Endothelial cell of umbilical vein (primary cell): ENCODE results near the gene RNF157. TPM values are rescaled to one million over a fixed set of nuclear protein-coding genes. Genes with fewer than 3 reads are reported as not detected.

Experiments used
- BruUV-seq: library from RNA; stranded (reverse); fragments of 400-500 nt; replicated peaks from 2 replicates; lab custom pipeline; 2021; lab: Mats Ljungman, UMichigan
- CTCF ChIA-PET: fragments of 300-600, 350-600 bp; sonication (Branson Sonifier 250); formaldehyde crosslinking; loops from one replicate; lab custom pipeline; 2021; ENCODE audit warnings: antibody characterized with exemption, inconsistent platforms; lab: Charles Lee
- POLR2A ChIA-PET: fragments of 300-600, 350-600 bp; sonication (Branson Sonifier 250); formaldehyde crosslinking; loops from one replicate; lab custom pipeline; 2021; ENCODE audit warnings: antibody characterized with exemption, inconsistent platforms; lab: Charles Lee
- DNase-seq: peaks from one replicate; pipeline ENCODE4 v3.0.0-alpha.2; 2011; ENCODE audit warnings: low read depth, low spot score
- FAIRE-seq: peaks from 2 replicates; lab custom pipeline; 2011; peaks lifted over from hg19 to GRCh38; lab: Jason Lieb, UNC
- H2AFZ ChIP-seq: 2 replicates; pipeline ENCODE4 v1.6.0; 2012; ENCODE audit warnings: low read depth, low read length, control low read depth, inconsistent platforms
- H3K27ac ChIP-seq: 2 replicates; pipeline ENCODE4 v1.5.1; 2011; ENCODE audit warnings: low read depth, mild to moderate bottlenecking, control low read depth, low read length, moderate library complexity; ENCODE audit not compliant: insufficient read depth
- H3K27me3 ChIP-seq, 2 experiments: 2 replicates each; pipeline versions ENCODE4 v1.6.0 to v1.6.1; 2011; ENCODE audit warnings: low read length in 2 of 2, mixed read lengths in 1 of 2; ENCODE audit not compliant: control insufficient read depth in 2 of 2, insufficient read depth in 2 of 2
- H3K36me3 ChIP-seq, 2 experiments: 2 replicates in 1 of 2; 3 replicates in 1 of 2; pipeline ENCODE4 v1.5.1; 2011; ENCODE audit warnings: low read length in 2 of 2, mild to moderate bottlenecking in 1 of 2, moderate library complexity in 1 of 2; ENCODE audit not compliant: control insufficient read depth in 2 of 2, insufficient read depth in 2 of 2; ENCODE audit errors: extremely low read depth in 1 of 2
- H3K4me1 ChIP-seq: 3 replicates; pipeline ENCODE4 v1.5.1; 2011; ENCODE audit warnings: mild to moderate bottlenecking, low read length; ENCODE audit not compliant: control insufficient read depth, insufficient read depth; ENCODE audit errors: extremely low read depth
- H3K4me2 ChIP-seq: 2 replicates; pipeline ENCODE4 v1.6.1; 2011; ENCODE audit warnings: low read length, control low read depth, mixed read lengths; ENCODE audit not compliant: insufficient read depth
- H3K4me3 ChIP-seq, 3 experiments: fragments of 200-600 bp in 1 of 3; sonication (generic), shearing (Covaris generic) in 1 of 3; replicated peaks in 1 of 3; 2 replicates each; pipeline ENCODE4 v1.5.1; 2011 to 2016; ENCODE audit warnings: control low read depth in 3 of 3, low read length in 3 of 3, mild to moderate bottlenecking in 2 of 3, inconsistent platforms in 1 of 3, low read depth in 1 of 3, moderate library complexity in 1 of 3; ENCODE audit not compliant: insufficient read depth in 1 of 3
- H3K79me2 ChIP-seq: 2 replicates; pipeline ENCODE4 v1.6.0; 2012; ENCODE audit warnings: low read length, inconsistent platforms; ENCODE audit not compliant: control insufficient read depth, insufficient read depth
- H3K9ac ChIP-seq: replicated peaks from 2 replicates; pipeline ENCODE3; 2011; ENCODE audit warnings: low read length, control low read depth; ENCODE audit not compliant: insufficient read depth; ENCODE audit errors: extremely low read depth
- H3K9me1 ChIP-seq: replicated peaks from 3 replicates; pipeline ENCODE4 v1.6.0; 2011; ENCODE audit warnings: mild to moderate bottlenecking, low read length; ENCODE audit not compliant: control insufficient read depth, insufficient read depth; ENCODE audit errors: extremely low read depth
- H3K9me3 ChIP-seq: replicated peaks from 2 replicates; pipeline ENCODE4 v1.5.1; 2012; ENCODE audit warnings: low read length, inconsistent platforms; ENCODE audit not compliant: control insufficient read depth, insufficient read depth
- H4K20me1 ChIP-seq: replicated peaks from 2 replicates; pipeline ENCODE3; 2011; ENCODE audit warnings: mild to moderate bottlenecking, low read length; ENCODE audit not compliant: control insufficient read depth, insufficient read depth; ENCODE audit errors: extremely low read depth
- EZH2 ChIP-seq: IDR thresholded peaks from 2 replicates; pipeline ENCODE4 v1.6.1; 2012; ENCODE audit warnings: borderline replicate concordance, low read depth, mild to moderate bottlenecking, moderate library complexity, low read length, inconsistent platforms; ENCODE audit not compliant: severe bottlenecking
- MYC ChIP-seq: IDR thresholded peaks from one replicate; pipeline ENCODE4 v1.6.1; 2011; ENCODE audit warnings: mild to moderate bottlenecking, low read depth, low read length
- POLR2AphosphoS5 ChIP-seq: IDR thresholded peaks from 2 replicates; pipeline ENCODE4 v1.6.1; 2012; ENCODE audit warnings: low read depth, mild to moderate bottlenecking, control low read depth, low read length, moderate library complexity; ENCODE audit not compliant: insufficient read depth
- dilution Hi-C: fragments of 300-500 bp; cut with MboI; formaldehyde crosslinking; loops from one replicate; pipeline ENCODE4 v1.15.0; 2019; ENCODE audit warnings: low sequenced_read_pairs; ENCODE audit not compliant: extremely low pct_ligation_motif_present
- intact Hi-C: fragments of 100-400 bp; cut with micrococcal nuclease; formaldehyde crosslinking; loops from one replicate; pipeline ENCODE4 v1.10.0; 2022
- polyA plus RNA-seq, 4 experiments: library from polyadenylated mRNA; depleted of rRNA in 3 of 4; stranded (reverse) in 3 of 4; unstranded in 1 of 4; fragments of >200 nt; gene quantifications; 2 replicates each; pipeline versions ENCODE4 v1.2.1 to v1.2.3, GENCODE V29; 2011 to 2012; ENCODE audit warnings: missing spikeins in 1 of 4
- total RNA-seq: library from RNA; stranded (reverse); gene quantifications from 2 replicates; pipeline ENCODE4 v1.2.3, GENCODE V29; 2021
- TF ChIP-seq, protein P1 (sequence below), 2 donors: IDR thresholded peaks; 1 replicate in 1 of 2; 2 replicates in 1 of 2; pipeline ENCODE4 v1.5.1; 2011; ENCODE audit warnings: low read length in 2 of 2, mild to moderate bottlenecking in 2 of 2, moderate library complexity in 2 of 2, control low read depth in 1 of 2, inconsistent platforms in 1 of 2, low read depth in 1 of 2; ENCODE audit not compliant: insufficient read depth in 1 of 2; ENCODE audit errors: extremely low read depth in 1 of 2
- TF ChIP-seq, protein P2 (sequence below): IDR thresholded peaks from 2 replicates; pipeline ENCODE4 v1.6.1; 2011; ENCODE audit not compliant: insufficient read depth, insufficient read length

Gene RNF157
- total and polyA plus RNA-seq, 2 donors (not counting 3 experiments of a cell fraction or from before 2014, with no cell fraction given): 0.07 to 0.86 TPM

DNA sequence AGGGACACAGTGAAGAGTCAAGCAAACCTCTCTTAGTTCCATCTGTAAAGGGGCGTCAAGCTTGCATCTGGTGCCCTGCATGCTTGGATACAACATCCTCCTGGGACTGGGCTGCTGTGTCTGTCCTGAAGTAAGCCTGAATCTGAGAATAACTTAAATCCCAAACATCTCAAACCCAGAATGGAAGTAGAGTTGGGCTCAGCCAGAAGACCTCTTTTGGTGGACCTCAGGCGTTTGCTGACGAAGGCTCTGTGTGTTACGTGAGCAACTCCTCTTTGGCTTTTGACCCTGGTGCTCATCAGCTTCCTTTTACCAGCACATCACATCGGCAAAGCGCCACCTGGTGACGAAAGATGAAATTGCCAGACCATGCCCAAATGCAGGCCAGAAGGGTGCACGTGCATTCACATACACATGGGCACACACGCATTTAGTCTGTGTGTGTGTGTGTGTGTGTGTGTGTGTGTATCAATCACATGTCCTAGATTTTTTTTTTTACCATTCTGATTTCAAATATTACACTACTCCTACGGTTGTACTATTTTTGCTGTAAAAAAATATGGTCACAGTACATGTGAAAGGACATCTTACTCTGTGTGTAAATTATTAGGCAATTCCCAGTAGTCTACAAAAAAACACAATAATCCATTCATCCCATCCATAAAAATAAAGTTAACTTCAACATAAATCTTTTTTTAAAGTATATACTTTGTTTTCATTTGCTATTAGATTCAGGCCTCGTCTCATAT, 58.1 kb downstream of the RNF157 start:
- Histone ChIP-seq H4K20me1 (no peaks in the 10 kb centered on the region), H3K9me3 (no peaks in the 10 kb centered on the region), H3K79me2 (no peaks in the 10 kb centered on the region), H3K36me3 (no peaks in the 10 kb centered on the region), H3K27ac (no peak overlapping the region), H3K4me2 (no peak overlapping the region), H3K4me3 (no peak overlapping the region), H3K9me1 (no peaks in the 10 kb centered on the region), H3K27me3 (no peaks in the 10 kb centered on the region), H3K9ac (no peak overlapping the region), H2AFZ (peak overlapping the region; percentile 65), H3K4me1 (peaks cover 8% of the 10 kb centered on the region)
- no peak for TF ChIP-seq POLR2AphosphoS5
- TF ChIP-seq EZH2: no peak
- TF ChIP-seq, protein P1, sequence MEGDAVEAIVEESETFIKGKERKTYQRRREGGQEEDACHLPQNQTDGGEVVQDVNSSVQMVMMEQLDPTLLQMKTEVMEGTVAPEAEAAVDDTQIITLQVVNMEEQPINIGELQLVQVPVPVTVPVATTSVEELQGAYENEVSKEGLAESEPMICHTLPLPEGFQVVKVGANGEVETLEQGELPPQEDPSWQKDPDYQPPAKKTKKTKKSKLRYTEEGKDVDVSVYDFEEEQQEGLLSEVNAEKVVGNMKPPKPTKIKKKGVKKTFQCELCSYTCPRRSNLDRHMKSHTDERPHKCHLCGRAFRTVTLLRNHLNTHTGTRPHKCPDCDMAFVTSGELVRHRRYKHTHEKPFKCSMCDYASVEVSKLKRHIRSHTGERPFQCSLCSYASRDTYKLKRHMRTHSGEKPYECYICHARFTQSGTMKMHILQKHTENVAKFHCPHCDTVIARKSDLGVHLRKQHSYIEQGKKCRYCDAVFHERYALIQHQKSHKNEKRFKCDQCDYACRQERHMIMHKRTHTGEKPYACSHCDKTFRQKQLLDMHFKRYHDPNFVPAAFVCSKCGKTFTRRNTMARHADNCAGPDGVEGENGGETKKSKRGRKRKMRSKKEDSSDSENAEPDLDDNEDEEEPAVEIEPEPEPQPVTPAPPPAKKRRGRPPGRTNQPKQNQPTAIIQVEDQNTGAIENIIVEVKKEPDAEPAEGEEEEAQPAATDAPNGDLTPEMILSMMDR (IDR thresholded peaks at IDR 0.05; ENCODE audit: extremely low read depth in 1 of 2, insufficient read depth in 1 of 2, low read depth in 1 of 2, low read length in 2 of 2): peak; percentile 86 to 88
- TF ChIP-seq, protein P2, sequence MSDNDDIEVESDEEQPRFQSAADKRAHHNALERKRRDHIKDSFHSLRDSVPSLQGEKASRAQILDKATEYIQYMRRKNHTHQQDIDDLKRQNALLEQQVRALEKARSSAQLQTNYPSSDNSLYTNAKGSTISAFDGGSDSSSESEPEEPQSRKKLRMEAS: peak; percentile 89
- TF ChIP-seq MYC: peak; percentile 58
- POLR2A ChIA-PET: no interaction called here
- intact Hi-C loops (loop anchor here (1.0 to 10.0 kb wide), 3 partner anchors 61 to 167 kb away; no protein-coding TSS in a partner anchor), dilution Hi-C loops (no loop called here)
- FAIRE-seq (peak; percentile 98), DNase-seq (peak; percentile 93)
- CTCF ChIA-PET: interaction anchor here (0.6 to 5.4 kb wide), 70 partner anchors 8 to 399 kb away, joined by 3 to 99 read pairs (median 5); partner anchors contain the start of genes CDK3, EXOC7, FOXJ1 and MRPL38
- BruUV-seq: no TSS peak
